Trophoblast cell (in vitro differentiated cells and primary cell): ENCODE measurements around the gene DNAJB4.
A peak's percentile ranks its signal among the peaks of the same experiment; 100 is the strongest.

Experiments
- DNase-seq, 2 donors: peaks; one replicate each; pipeline ENCODE4 v3.0.0-alpha.2; 2016
- H2AFZ ChIP-seq: 2 replicates; pipeline ENCODE4 v1.6.1; 2013; ENCODE audit warnings: low read length, moderate library complexity, mild to moderate bottlenecking; ENCODE audit not compliant: insufficient read depth, poor library complexity
- H2AK5ac ChIP-seq: 2 replicates; pipeline ENCODE4 v1.6.1; 2013; ENCODE audit warnings: mild to moderate bottlenecking, low read length
- H2BK120ac ChIP-seq: 2 replicates; pipeline ENCODE4 v1.6.1; 2013; ENCODE audit warnings: low read length, mild to moderate bottlenecking, moderate library complexity; ENCODE audit not compliant: insufficient read depth, poor library complexity
- H2BK12ac ChIP-seq: 2 replicates; pipeline ENCODE4 v1.6.1; 2013; ENCODE audit warnings: mild to moderate bottlenecking, low read length, moderate library complexity
- H2BK5ac ChIP-seq: 2 replicates; pipeline ENCODE4 v1.6.1; 2013; ENCODE audit warnings: low read length, low read depth, moderate library complexity, mild to moderate bottlenecking; ENCODE audit not compliant: poor library complexity
- H3K14ac ChIP-seq: 2 replicates; pipeline ENCODE4 v1.6.1; 2013; ENCODE audit warnings: mild to moderate bottlenecking, low read length
- H3K18ac ChIP-seq: 2 replicates; pipeline ENCODE4 v1.6.1; 2013; ENCODE audit warnings: mild to moderate bottlenecking, low read length
- H3K23ac ChIP-seq: 2 replicates; pipeline ENCODE4 v1.6.1; 2013; ENCODE audit warnings: low read length
- H3K27ac ChIP-seq: 2 replicates; pipeline ENCODE4 v1.5.1; 2013; ENCODE audit warnings: low read depth, mild to moderate bottlenecking, inconsistent platforms, low read length, moderate library complexity
- H3K27me3 ChIP-seq: 2 replicates; pipeline ENCODE4 v1.6.1; 2013; ENCODE audit warnings: inconsistent platforms, mild to moderate bottlenecking, low read length, moderate library complexity; ENCODE audit not compliant: insufficient read depth
- H3K36me3 ChIP-seq, 2 experiments: 1 replicate in 1 of 2; 2 replicates in 1 of 2; pipeline ENCODE4 v1.6.1; 2013; ENCODE audit warnings: low read length in 2 of 2, mild to moderate bottlenecking in 2 of 2, moderate library complexity in 1 of 2; ENCODE audit not compliant: insufficient read depth in 2 of 2, control insufficient read depth in 1 of 2
- H3K4ac ChIP-seq: 2 replicates; pipeline ENCODE4 v1.6.1; 2013; ENCODE audit warnings: low read depth, mild to moderate bottlenecking, low read length, moderate library complexity
- H3K4me1 ChIP-seq, 2 experiments: 1 replicate in 1 of 2; 2 replicates in 1 of 2; pipeline ENCODE4 v1.6.1; 2013; ENCODE audit warnings: low read length in 2 of 2, mild to moderate bottlenecking in 2 of 2, moderate library complexity in 1 of 2; ENCODE audit not compliant: insufficient read depth in 2 of 2, control insufficient read depth in 1 of 2
- H3K4me2 ChIP-seq: 2 replicates; pipeline ENCODE4 v1.6.1; 2013; ENCODE audit warnings: inconsistent platforms, mild to moderate bottlenecking, low read length, moderate library complexity
- H3K4me3 ChIP-seq: 2 replicates; pipeline ENCODE4 v1.5.1; 2013; ENCODE audit warnings: mild to moderate bottlenecking, low read depth, low read length, inconsistent platforms
- H3K79me1 ChIP-seq: one replicate; pipeline ENCODE4 v1.6.1; 2013; ENCODE audit warnings: low read length
- H3K79me2 ChIP-seq: 2 replicates; pipeline ENCODE4 v1.6.1; 2013; ENCODE audit warnings: low read length, mild to moderate bottlenecking; ENCODE audit not compliant: control insufficient read depth, insufficient read depth, poor library complexity
- H3K9ac ChIP-seq: 2 replicates; pipeline ENCODE4 v1.6.1; 2013; ENCODE audit warnings: mild to moderate bottlenecking, low read length
- H3K9me3 ChIP-seq: 2 replicates; pipeline ENCODE4 v1.6.1; 2013; ENCODE audit warnings: low read depth, mild to moderate bottlenecking, control low read depth, inconsistent platforms, low read length; ENCODE audit not compliant: insufficient read depth
- H4K12ac ChIP-seq: 2 replicates; pipeline ENCODE4 v1.6.1; 2013; ENCODE audit warnings: low read depth, mild to moderate bottlenecking, low read length, moderate library complexity
- H4K8ac ChIP-seq: 2 replicates; pipeline ENCODE4 v1.6.1; 2013; ENCODE audit warnings: low read depth, mild to moderate bottlenecking, low read length, moderate library complexity
- H4K91ac ChIP-seq: one replicate; pipeline ENCODE4 v1.6.1; 2013; ENCODE audit warnings: low read depth, mild to moderate bottlenecking, low read length, moderate library complexity
- WGBS: extraction: QIAGEN DNeasy Blood & Tissue Kit; methylation state at CpG from one replicate; pipeline ENCODE4 v1.1.7; 2013; ENCODE audit warnings: missing lambda C conversion rate; ENCODE audit not compliant: insufficient read length, insufficient coverage; ENCODE audit errors: extremely low coverage; 5-methylcytosine and 5-hydroxymethylcytosine counted together

Gene DNAJB4

DNA sequence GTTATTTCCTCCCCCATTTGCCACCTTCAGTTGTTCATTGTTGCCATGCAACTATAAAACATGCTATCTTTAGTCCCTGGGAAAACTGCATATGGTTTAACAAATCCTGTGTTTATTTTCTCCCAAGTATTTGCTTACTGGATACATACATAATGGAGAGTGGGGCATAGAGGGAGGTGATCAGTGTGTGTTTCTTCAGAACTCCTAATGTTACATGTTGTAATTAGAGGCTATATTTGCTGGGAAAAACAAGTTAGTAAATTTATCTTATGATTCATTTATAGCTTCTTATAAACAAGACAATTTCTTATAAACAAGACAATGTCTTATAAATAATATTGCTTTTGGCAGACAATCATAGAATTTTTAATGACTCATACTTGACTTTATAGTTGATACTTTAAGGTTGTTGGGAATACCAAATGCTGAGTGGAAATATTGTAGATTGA is 33.8 kb downstream of the DNAJB4 start:
- no peaks in the 10 kb centered on the region for H3K4me1 ChIP-seq
- H2BK120ac ChIP-seq, result no peak overlapping the region
- no peak for DNase-seq
- H3K27ac ChIP-seq, result no peak overlapping the region
- H3K4me3 ChIP-seq, result no peak overlapping the region
- H2AK5ac ChIP-seq, result no peak overlapping the region
- H3K18ac ChIP-seq, result no peak overlapping the region
- H3K9me3 ChIP-seq, result no peaks in the 10 kb centered on the region
- H3K79me1 ChIP-seq, result no peaks in the 10 kb centered on the region
- no peak overlapping the region for H2BK12ac ChIP-seq
- H3K23ac ChIP-seq, result no peak overlapping the region
- no peak overlapping the region for H3K4ac ChIP-seq
- no peak overlapping the region for H3K9ac ChIP-seq
- H2BK5ac ChIP-seq, result no peak overlapping the region
- H4K12ac ChIP-seq, result no peak overlapping the region
- no peaks in the 10 kb centered on the region for H3K27me3 ChIP-seq
- no peaks in the 10 kb centered on the region for H3K79me2 ChIP-seq
- no peak overlapping the region for H4K91ac ChIP-seq
- H4K8ac ChIP-seq, result no peak overlapping the region
- H2AFZ ChIP-seq, result no peak overlapping the region
- H3K14ac ChIP-seq, result no peak overlapping the region
- H3K4me2 ChIP-seq, result no peak overlapping the region
- no peaks in the 10 kb centered on the region for H3K36me3 ChIP-seq

DNA sequence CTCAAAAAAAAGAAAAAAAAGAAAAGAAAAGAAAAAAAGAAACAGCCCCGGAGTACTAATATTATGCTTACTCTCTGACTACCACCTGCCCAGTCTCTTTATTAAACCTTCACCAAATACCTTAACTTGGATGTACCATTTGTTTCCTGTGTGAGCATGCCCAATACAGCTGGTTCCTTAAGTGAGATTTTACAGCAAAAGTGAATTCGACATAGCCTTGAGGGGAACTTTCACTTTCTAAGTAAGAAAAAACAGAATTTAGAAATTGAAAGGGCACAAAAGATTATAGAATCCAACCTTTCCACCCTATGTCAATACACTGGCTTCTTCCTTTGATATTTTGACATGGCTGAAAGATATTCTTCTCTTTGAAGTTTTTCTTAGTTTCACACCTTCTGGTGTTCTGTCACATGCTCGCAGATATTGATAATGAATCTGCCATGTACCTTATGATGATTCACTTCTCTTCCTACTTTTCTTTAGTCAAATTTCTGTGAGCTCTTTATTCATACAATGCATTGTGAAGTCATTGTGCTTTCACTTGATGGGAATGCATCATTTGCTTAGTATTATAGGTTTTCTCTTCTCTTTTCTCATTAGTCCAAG is 35.8 kb downstream of the DNAJB4 start:
- Histone ChIP-seq H2BK120ac (no peak overlapping the region), H2BK5ac (no peak overlapping the region), H3K4me1 (no peaks in the 10 kb centered on the region), H3K4me2 (no peak overlapping the region), H3K23ac (no peak overlapping the region), H3K27me3 (peaks cover 6% of the 10 kb centered on the region), H3K9me3 (no peaks in the 10 kb centered on the region), H3K4ac (no peak overlapping the region), H3K14ac (no peak overlapping the region), H3K36me3 (no peaks in the 10 kb centered on the region), H3K27ac (no peak overlapping the region), H4K91ac (no peak overlapping the region), H4K12ac (no peak overlapping the region), H3K9ac (no peak overlapping the region), H2BK12ac (no peak overlapping the region), H3K79me2 (no peaks in the 10 kb centered on the region), H4K8ac (no peak overlapping the region), H2AFZ (no peak overlapping the region), H3K4me3 (no peak overlapping the region), H2AK5ac (no peak overlapping the region), H3K18ac (no peak overlapping the region), H3K79me1 (no peaks in the 10 kb centered on the region)
- DNase-seq, result no peak
- no CpG with 5 or more reads among the region's 3 CpGs for WGBS

DNA sequence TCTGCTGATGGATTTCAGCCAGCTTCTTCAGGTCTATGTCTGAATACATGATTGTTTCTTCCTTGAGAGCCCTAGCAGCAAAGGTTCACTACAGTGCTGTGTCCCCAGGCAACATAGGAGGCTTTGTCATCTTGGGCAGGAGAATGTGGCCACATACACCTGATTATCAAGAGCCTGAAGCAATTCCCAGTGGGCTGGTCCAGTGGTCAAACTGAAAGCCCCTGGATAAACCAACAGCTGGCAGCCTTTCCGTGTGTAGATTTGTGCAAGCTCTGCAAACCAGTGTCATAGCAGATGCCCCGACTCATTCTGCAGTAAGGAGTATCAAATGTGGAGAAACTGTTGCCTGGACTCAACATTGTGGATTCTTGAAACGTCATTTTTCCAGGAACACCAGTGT is 38.7 kb downstream of the DNAJB4 start:
- no peak overlapping the region for H2BK12ac ChIP-seq
- H4K12ac ChIP-seq, result no peak overlapping the region
- H3K36me3 ChIP-seq, result no peaks in the 10 kb centered on the region
- H3K4me2 ChIP-seq, result no peak overlapping the region
- no CpG with 5 or more reads among the region's 3 CpGs for WGBS
- no peak overlapping the region for H2AK5ac ChIP-seq
- DNase-seq, result no peak
- peaks cover 2% of the 10 kb centered on the region for H3K9me3 ChIP-seq
- no peak overlapping the region for H3K23ac ChIP-seq
- no peak overlapping the region for H2BK120ac ChIP-seq
- H4K91ac ChIP-seq, result no peak overlapping the region
- no peak overlapping the region for H3K4me3 ChIP-seq
- H2AFZ ChIP-seq, result no peak overlapping the region
- no peak overlapping the region for H2BK5ac ChIP-seq
- H3K4ac ChIP-seq, result no peak overlapping the region
- no peak overlapping the region for H3K9ac ChIP-seq
- no peaks in the 10 kb centered on the region for H3K79me2 ChIP-seq
- H3K27me3 ChIP-seq, result peaks cover 16% of the 10 kb centered on the region
- H3K27ac ChIP-seq, result no peak overlapping the region
- H3K14ac ChIP-seq, result no peak overlapping the region
- H3K18ac ChIP-seq, result no peak overlapping the region
- no peaks in the 10 kb centered on the region for H3K79me1 ChIP-seq
- peaks cover 0 to 2% of the 10 kb centered on the region in 2 experiments for H3K4me1 ChIP-seq
- no peak overlapping the region for H4K8ac ChIP-seq

DNA sequence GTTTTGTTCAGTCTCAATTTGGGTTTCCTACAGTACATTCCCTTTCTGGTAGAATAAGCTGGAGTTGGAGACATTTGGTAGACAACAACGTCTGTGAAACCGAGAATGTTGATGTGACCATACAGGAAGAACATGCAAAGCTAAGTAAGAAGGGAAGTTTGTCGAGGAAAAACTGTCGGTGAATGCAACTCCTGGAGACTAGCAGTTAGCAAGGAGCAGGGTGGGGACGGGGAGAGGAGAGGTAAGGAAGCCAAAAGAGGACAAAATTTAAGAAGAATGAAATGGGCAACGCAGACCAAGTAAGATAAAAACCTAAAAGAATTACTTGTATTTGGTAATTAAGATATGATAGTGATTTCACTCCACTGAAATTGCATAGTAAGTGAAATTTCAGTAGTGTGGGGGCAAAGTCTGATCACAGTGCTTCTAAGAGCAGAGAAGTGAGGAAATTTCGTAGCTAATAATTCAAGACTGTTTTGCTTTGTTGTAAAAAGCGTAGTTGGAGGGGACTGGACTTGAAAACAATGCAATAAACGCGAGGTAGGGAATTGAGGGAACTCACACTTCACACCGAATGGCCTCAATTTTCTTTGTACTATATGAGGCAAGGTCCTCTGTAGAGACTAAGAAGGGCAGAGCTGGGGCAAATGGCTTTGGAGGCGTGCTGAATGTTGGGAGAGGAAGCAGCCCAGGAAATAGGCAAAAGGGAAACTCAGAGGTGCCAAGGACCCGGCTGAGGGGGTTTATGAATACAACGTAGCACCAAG is 40.2 kb downstream of the DNAJB4 start:
- no peak for DNase-seq
- Histone ChIP-seq H4K91ac (no peak overlapping the region), H2AFZ (no peak overlapping the region), H3K14ac (no peak overlapping the region), H2BK120ac (no peak overlapping the region), H4K12ac (no peak overlapping the region), H3K79me1 (no peaks in the 10 kb centered on the region), H3K27me3 (peaks cover 16% of the 10 kb centered on the region), H3K4ac (no peak overlapping the region), H2BK5ac (no peak overlapping the region), H3K79me2 (no peaks in the 10 kb centered on the region), H3K27ac (no peak overlapping the region), H3K4me3 (no peak overlapping the region), H3K23ac (no peak overlapping the region), H2BK12ac (no peak overlapping the region), H3K36me3 (no peaks in the 10 kb centered on the region), H3K18ac (no peak overlapping the region), H3K9me3 (peaks cover 2% of the 10 kb centered on the region), H3K4me1 (peaks cover 0 to 2% of the 10 kb centered on the region in 2 experiments), H3K4me2 (peak overlapping the region; percentile 99), H2AK5ac (no peak overlapping the region), H4K8ac (no peak overlapping the region), H3K9ac (no peak overlapping the region)
- WGBS, result no CpG with 5 or more reads among the region's 14 CpGs
